ENCODE results near the gene TGM2.

TGM2 gene

GRCh38 chr20:38144598-38144973 is 20.5 kb downstream of the TGM2 start:
- no peak for TF ChIP-seq CTCF (IDR thresholded peaks at IDR 0.05; ENCODE audit: borderline replicate concordance, insufficient read depth, low read depth, low read length)
- H3K4me3 ChIP-seq (ENCODE audit: low read depth, low read length) = no peak overlapping the region

GRCh38 chr20:38143646-38144554 is 21.2 kb downstream of the TGM2 start:
- no peak overlapping the region for H3K4me3 ChIP-seq (ENCODE audit: low read depth, low read length)
- no peak for TF ChIP-seq CTCF (IDR thresholded peaks at IDR 0.05; ENCODE audit: borderline replicate concordance, insufficient read depth, low read depth, low read length)

DNA sequence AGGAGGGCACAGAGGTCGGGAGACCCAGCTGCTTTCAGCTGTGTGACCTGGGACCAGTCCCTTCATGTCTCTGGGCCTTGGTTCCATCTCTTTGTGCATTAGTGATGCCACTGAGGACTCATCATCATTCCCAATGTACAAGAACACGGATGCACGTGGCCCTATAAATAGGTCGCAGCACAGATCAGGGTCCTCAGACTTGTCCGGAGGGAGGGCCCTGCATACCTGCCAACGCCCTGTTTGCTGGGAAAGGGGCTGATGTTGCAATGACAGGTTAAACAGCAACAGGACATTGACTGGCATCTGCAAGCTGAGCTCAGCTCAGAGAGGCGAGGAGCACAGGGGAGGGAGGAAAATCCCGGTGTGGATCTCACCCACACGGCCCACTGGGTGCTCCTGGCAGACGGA is 21.8 kb downstream of the TGM2 start:
- no peak overlapping the region for H3K4me3 ChIP-seq (ENCODE audit: low read depth, low read length)
- no peak for TF ChIP-seq CTCF (IDR thresholded peaks at IDR 0.05; ENCODE audit: borderline replicate concordance, insufficient read depth, low read depth, low read length)

GRCh38 chr20:38141889-38142494 is 23.1 kb downstream of the TGM2 start:
- no peak overlapping the region for H3K4me3 ChIP-seq (ENCODE audit: low read depth, low read length)
- no peak for TF ChIP-seq CTCF (IDR thresholded peaks at IDR 0.05; ENCODE audit: borderline replicate concordance, insufficient read depth, low read depth, low read length)

GRCh38 chr20:38141204-38141888 is 23.7 kb downstream of the TGM2 start:
- no peak for TF ChIP-seq CTCF (IDR thresholded peaks at IDR 0.05; ENCODE audit: borderline replicate concordance, insufficient read depth, low read depth, low read length)
- H3K4me3 ChIP-seq (ENCODE audit: low read depth, low read length) = no peak overlapping the region

DNA sequence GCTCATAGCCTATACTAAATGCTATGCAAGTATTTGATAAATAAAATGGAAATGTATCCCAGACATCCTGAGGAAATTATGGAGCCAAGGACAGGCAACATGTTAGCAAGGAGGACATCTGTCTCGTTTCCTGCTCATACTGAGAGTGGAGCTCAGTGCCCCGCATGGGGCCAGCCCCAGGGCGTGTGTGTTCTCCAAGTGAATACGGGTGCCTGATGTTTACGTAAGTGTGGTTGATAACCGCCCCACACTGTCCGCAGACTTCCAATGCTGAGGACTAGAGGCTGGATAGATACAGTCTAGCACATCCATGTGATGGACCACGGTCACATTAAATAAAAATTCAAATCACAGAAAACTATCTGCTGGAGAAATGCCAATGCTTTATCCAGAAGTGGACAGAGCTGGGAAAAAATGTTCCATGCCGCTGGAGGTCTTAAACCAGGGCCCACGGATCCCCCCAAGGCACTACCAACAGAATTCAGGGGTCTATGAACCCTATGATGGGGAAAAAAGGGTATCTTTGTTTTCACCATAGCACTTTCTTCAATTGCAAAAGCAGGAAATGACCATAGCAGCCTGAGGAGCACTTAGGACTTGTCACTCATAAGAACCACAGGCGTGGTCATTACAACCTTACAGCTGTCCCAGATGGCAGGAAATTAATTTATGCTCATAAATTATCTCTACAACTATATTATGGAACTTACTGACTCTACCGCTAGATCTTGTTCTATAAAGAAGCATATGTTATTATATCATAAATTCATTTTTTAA is 24.9 kb downstream of the TGM2 start:
- TF ChIP-seq CTCF (IDR thresholded peaks at IDR 0.05; ENCODE audit: borderline replicate concordance, insufficient read depth, low read depth, low read length) = no peak
- no peak overlapping the region for H3K4me3 ChIP-seq (ENCODE audit: low read depth, low read length)

Data from GM12875 (cell line).